D721Med (cell line): ENCODE data around the gene PPP1R18.

Experiments
- DNase-seq: peaks from one replicate; pipeline ENCODE4 v3.0.0; 2011; ENCODE audit warnings: low spot score; ENCODE audit not compliant: insufficient read length
- FAIRE-seq: peaks from 2 replicates; lab custom pipeline; 2011; peaks lifted over from hg19 to GRCh38; lab: Jason Lieb, UNC
- TF ChIP-seq, protein P1 (sequence below): IDR thresholded peaks from 2 replicates; pipeline ENCODE4 v1.5.1; 2012; ENCODE audit warnings: mild to moderate bottlenecking, control low read depth; ENCODE audit not compliant: insufficient read depth; ENCODE audit errors: missing control alignments

PPP1R18 gene

DNA sequence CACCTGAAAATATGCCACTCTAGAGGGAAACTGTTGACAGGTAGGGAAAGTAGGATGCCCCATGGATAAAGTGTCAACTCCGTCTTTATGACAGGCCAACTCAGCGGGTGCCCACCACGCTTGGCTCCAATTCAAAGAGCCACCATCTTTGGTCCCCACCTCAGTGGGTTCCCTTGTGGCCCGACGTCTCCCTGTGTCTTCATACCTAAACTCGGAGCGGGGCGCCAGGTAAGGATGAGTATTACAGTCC, 30.4 kb upstream of the PPP1R18 start:
- TF ChIP-seq, protein P1, sequence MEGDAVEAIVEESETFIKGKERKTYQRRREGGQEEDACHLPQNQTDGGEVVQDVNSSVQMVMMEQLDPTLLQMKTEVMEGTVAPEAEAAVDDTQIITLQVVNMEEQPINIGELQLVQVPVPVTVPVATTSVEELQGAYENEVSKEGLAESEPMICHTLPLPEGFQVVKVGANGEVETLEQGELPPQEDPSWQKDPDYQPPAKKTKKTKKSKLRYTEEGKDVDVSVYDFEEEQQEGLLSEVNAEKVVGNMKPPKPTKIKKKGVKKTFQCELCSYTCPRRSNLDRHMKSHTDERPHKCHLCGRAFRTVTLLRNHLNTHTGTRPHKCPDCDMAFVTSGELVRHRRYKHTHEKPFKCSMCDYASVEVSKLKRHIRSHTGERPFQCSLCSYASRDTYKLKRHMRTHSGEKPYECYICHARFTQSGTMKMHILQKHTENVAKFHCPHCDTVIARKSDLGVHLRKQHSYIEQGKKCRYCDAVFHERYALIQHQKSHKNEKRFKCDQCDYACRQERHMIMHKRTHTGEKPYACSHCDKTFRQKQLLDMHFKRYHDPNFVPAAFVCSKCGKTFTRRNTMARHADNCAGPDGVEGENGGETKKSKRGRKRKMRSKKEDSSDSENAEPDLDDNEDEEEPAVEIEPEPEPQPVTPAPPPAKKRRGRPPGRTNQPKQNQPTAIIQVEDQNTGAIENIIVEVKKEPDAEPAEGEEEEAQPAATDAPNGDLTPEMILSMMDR, result no peak
- no peak for FAIRE-seq
- no peak for DNase-seq

DNA sequence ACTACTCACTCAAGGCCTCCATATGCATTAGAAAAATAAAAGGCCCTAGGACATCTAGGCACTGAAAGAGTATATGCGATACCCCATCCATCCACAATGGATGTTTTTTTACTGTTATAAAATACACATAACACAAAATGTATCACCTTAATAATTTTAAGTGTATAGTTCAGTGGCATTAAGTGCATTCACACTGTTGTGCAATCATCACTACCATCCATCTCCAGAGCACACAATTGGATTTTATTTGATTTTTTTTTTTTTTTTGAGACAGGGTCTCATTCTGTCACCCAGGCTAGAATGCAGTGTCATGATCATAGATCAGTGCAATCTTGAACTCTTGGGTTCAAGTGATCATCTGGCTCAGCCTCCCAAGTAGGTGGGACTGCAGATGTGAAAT, 27.8 kb upstream of the PPP1R18 start:
- TF ChIP-seq, protein P1, result no peak
- FAIRE-seq, result no peak

DNA sequence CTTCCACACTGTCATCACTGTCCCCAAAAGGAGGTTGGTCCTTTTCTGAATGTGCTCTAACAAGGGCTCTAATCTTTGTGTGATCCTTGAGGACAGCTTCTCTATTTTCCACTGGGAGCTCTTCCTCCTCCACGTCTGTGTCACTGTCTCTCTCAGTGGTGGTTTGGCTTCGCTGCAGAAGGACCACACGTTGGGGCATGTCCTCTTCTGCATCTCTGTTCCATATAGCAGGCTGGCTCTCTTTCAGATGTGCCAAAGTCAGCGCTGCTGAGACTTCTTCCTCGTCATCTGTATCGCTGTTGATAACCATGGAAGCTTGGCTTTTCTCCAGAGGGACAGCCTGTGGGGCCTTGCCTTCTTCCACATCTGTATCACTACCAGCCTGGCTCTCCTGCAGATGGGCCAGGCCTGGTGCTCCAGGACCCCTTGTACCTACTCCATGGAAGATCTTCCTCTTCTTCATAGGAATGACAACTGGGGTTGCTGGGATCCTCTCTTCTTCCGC, 26.0 kb upstream of the PPP1R18 start:
- TF ChIP-seq, protein P1, result no peak
- FAIRE-seq (no peak), DNase-seq (no peak)

More for the DNA sequence above, 27.8 kb upstream of the PPP1R18 start:
- DNase-seq, result no peak

DNA sequence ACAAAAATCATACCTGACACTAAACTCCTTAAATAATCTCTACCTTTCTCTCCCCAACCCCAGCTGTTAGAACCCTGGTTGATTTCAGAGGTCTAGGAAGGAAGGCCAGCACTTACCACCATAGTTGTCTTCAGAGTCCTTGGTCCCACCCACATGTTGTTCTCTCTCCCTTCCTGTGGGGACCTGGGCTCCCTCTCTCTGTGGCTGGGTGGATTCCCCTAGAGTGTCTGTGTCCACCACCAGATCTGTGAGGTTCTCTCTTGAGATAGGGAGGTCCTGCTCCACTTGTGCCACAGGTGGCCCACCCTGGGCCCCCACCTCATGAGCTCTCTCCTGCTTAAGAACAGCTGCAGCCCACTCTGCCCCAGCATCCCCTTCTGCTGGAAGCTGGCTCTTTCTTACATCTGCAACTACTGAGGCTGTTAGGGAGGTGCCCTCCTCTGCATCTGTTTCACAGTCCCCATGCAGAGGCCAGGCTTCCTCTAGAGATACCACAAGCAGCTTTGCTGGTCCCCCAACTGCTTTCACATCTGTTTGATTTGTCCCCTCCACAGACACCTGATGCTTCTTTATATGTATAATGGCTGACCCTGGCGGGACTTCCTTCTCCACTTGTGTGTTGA, 25.4 kb upstream of the PPP1R18 start:
- FAIRE-seq (no peak), DNase-seq (no peak)
- TF ChIP-seq, protein P1, result no peak

DNA sequence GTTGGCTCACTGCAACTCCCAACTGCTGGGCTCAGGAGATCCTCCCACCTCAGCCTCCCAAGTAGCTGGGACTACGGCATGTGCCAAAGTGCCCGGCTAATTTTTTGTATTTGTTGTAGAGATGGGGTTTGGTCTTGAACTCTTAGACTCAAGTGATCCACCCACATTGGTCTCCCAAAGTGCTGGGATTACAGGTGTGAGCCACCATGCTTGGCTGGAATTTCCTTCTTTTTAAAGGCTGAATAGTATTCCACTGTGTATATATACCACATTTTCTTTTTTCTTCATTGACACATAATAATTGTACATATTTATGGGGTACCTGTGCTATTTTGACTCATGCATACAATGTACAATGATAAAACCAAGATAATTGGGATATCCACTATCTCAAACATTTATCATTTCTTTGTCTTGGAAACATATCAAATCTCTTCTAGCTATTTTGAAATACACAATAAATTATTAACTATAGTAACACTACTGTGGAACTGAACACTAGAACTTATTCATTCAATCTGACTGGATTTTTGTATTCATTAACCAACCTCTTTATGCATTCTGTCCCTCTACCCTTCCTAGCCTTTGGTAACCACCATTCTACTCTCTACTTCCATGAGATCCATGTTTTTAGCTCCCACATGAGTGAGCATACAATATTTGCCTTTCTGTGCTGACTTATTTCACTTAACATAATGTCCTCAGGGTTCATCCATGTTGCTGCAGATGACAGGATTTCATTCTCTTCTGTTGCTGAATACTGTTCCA, 22.8 kb upstream of the PPP1R18 start:
- TF ChIP-seq, protein P1, result no peak
- DNase-seq (no peak), FAIRE-seq (no peak)

DNA sequence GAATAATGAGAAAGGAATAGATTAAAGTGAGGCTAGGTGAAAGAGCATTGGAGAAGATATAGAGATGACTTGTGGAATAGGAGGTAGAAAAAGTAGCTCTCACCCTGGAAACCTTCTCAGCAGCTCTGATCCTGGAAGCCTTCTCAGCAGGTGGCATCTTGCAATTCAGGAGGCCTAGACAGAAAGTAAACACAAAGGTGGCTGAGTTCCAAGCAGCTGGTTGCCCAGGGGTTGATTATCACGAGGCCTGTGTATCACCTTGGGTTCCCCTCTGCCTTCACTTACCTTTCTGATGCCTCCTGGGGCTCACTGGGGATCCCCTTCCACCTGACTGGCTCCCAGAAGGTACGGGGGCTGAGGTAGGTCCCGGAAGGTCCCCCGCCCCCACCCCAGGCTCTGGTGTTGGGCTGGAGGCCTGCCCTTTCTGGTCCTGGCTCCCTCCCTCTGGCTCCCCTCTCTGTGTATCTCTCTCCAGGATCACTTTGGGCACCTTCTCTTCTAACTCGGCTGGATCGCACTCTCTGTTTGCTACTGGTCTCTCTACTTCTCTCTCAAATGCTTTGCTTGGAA, 20.9 kb upstream of the PPP1R18 start:
- no peak for FAIRE-seq
- TF ChIP-seq, protein P1, result no peak
- no peak for DNase-seq

DNA sequence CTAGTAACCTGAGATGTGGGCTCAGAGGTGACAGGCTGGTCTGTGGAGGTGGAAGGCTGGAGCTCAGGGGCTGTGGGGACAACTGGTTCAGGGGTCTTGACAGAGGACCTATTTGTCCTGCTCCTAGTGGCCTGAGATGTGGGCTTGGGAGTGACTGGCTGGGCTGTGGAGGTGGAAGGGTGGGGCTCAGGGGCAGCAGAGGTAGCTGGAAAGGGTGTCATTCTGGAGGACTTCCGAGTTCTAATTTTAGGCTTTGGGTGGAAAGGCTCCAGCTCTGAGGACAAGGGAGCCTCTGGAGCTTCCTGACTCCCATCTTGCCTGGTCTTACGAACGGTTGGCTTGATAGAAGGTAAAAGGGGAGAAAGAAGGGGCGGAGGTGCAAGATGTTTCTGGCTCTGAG, 19.2 kb upstream of the PPP1R18 start:
- DNase-seq (no peak), FAIRE-seq (no peak)
- TF ChIP-seq, protein P1, result no peak
